HG02588 (cell line): ENCODE data around the gene CAT.
"Not testable (repeated sequence)": the region's sequence is repeated elsewhere in the genome, so short reads cannot be mapped to it uniquely, and the experiment has no call there.

Experiments
- ATAC-seq: cut with Tn5 transposase; IDR thresholded peaks from one replicate; pipeline ENCODE4 v1.9.1; 2021; ENCODE audit warnings: mild to moderate bottlenecking, moderate library complexity; ENCODE audit not compliant: unreplicated experiment

CAT gene

GRCh38 chr11:34424826-34425225 is 13.9 kb upstream of the CAT start:
- ATAC-seq: not testable (repeated sequence)

DNA sequence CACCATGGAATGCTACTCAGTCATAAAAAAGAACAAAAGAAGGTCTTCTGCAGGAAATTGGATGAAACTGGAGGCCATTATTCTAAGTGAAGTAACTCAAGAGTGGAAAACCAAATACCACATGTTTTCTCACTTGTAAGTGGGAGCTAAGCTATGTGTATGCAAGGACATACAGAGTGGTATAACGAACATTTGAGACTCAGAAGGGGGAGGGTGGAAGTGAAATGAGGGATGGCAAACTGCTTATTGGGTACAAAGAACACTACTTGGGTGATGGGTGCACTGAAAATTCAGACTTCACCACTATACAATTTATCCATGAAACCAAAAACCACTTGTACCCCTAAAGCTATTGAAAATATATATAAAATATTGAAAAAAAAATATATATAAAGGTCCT is 13.4 kb upstream of the CAT start:
- ATAC-seq: no peak

DNA sequence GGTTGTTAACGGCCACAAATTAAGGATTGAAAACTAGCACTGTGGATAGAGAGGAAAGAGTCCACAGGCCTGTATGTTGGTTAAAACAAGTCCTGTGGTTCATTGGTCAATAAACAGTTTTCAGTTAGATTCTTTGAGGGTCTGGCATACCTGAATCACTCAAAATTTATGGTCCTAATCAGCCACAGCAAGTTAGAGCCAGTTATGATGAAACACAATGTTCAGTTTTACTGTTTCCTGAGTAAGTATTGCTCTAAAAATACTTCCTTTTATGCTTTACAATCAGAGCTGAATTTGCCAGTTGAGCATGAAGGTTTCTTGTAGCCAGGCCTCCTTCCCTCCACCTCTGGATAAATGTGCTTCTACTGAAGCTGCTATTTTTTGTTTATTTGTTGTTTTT is 12.9 kb upstream of the CAT start:
- no peak for ATAC-seq

DNA sequence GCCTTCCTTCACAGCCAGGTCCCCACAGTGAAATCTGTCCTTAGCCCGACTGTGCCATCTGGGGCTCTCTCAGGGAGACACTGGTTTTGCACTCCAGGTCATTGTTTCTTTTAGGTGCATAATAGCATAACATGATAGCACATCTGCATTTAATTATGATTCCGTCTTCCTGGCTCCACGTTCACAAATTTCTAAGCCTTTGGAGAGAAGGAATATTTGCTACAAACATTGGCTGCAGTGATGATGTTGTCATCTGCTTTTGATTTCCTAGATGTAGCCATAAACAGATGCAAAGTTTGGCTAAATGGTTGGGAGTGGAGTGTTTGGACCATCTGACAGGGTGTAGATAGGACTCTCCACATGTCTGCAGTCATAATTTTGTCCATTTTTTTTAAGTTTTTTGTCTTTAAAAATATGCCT is 12.0 kb upstream of the CAT start:
- ATAC-seq: no peak

GRCh38 chr11:34427186-34427805 is 11.4 kb upstream of the CAT start:
- ATAC-seq: no peak

DNA sequence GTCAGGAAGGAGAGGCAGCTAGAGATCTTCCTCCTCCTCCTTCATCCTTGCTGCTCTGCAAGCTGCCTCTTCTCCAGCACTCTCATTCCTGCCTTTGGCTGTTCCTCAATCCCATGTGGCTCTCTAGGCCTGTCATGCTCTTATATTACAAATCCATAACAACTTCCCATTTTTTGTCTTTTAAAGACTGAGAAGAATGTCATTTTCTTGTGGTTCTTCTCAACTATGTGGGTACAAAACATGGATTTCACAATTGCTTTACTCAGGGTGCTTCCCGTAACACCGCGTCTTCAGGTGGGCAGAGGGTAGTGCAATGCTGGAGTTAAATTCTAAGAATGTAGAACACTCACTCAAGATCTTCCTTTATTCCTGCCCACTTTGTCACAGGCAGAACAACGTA is 6.8 kb upstream of the CAT start:
- ATAC-seq: no peak

DNA sequence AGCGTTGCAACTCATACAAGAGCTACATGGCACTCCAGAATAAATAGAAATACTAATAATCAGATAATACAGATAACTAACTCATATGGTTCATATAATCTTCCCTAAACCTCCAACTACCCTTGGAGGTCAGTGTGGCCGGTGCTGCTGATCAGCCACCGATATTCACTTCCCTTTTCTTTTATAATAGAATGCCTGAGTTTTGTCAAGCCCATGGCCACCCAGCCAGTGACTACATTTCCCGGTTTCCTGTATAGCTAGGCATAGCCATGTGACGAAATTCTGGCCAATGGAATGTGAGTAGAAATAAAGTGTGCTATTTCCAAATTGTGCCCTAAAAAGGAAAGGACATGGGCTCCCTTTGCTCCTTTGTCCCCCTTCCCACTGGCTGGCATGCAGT is 5.9 kb upstream of the CAT start:
- ATAC-seq: no peak

DNA sequence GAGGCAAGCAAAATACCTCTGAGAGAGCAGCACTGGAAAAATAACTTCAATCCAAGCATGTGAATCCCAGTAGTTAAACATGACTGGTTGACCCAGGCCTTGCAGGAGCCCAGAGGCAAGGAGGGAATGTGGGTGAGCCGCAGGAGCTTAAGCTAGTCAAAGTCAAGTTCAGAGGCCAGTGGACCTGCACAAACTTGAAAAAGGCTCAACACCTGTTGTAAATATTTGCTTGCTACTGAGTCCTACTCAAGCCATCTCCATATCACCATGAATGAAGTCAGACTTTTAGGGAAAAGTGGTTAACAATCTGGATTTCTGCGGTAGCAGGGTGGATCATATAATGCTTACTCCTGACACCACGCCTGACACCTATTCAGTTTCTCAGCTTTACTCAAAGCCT is 4.8 kb upstream of the CAT start:
- no peak for ATAC-seq

DNA sequence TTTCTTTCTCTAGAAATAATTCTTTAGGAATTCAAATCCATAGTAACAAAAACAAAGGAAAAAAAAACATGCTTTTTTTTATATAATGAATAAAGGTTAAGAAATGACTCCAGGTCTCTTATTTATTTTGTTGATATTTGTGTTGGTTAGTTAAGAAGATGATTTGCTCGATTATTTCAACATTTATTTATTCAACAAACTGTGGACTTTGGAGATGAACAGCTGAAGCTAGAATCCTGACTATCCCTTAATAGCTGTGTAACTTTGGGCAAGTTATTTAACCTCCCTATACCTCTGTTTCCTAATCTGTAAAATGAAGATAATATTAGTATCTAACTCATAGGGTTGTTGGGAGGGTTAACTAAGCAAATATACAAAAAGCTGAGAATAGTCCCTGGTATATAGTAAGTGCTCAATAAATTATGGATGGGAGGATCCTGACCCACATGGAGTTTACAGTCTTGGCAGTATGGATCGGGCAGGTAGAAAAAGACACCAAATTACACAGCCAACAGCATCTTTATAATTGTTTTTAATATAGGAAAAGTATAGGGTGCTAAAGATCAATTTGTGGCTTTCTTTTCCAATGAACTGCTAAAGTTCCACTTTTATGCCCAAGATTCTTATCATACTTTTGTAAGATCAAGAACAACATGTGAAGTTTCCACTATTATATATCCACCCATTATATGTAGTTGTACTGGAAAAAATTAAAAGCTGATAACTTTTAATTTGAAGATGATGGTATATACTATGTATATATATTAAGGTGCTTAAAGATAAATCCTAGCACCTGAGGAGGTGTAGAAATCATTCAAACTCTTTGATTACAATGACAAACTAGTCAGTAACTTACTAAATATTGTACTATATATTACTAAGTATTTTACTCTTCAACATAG is 1.3 kb upstream of the CAT start:
- ATAC-seq: no peak

DNA sequence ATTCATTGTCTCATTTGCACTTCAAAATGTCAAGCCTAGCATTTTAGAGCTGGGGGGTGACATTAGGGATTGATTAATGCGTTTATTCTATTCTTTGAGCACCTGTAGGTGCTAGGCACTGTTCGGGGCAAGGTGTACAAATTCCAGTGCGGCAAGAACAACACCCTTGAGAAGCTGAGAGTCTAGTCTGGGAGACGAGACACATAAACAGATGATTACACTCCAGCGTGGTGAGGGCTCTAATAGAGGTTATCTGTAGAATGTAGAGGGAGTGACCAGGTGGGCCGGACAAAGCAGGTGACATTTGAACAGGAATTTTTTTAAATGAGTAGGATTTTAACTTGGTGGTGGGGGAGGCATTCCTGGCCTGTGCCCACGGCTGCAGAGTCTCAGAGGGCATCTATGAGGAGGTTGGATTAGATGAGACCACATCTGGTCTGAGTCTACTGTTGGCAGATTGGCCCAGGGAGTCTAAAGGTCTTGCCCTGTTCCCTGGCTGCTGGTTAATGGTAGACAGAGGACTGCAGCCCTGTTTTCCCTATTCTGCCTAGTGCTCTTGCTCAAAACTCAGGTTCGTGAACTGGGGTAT is 970 bp downstream of the CAT start:
- ATAC-seq: no peak

DNA sequence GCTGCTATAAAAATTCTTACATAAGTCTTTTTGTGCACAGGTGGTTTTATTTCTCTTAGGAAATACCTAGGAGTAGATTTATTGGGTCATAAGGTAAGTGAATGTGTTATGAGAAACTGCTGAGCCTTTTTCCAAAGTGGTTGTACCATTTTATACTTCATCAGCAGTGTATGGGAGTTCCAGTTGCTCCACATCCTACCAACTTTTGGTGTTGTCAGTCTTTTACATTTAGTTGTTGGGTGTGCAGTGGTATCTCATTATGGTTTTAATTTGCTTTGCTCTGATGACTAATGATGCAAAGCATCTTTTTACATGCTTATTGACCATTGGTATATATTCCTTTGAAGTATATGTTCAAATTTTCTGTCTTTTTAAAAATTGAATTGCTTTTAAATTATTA is 3.1 kb downstream of the CAT start:
- ATAC-seq: no peak

DNA sequence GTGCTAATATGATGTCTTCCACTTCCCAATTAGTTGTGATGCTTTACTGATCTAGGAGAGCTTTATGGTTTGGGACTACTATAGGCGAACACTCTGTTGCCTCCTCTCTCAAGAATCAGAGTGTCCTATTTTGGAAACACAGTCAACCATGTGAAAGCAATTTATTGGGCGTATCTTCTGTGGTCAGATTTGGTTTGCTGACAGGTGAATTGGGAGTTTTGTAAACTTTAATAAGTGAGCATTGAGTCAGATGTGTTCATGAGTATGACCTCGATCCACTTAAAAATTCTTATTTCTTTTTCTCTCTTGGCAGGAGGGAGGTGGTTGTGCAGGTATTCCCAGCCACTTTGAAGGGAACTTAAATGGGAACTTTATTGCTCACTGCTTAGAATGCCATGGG is 4.4 kb downstream of the CAT start:
- no peak for ATAC-seq

DNA sequence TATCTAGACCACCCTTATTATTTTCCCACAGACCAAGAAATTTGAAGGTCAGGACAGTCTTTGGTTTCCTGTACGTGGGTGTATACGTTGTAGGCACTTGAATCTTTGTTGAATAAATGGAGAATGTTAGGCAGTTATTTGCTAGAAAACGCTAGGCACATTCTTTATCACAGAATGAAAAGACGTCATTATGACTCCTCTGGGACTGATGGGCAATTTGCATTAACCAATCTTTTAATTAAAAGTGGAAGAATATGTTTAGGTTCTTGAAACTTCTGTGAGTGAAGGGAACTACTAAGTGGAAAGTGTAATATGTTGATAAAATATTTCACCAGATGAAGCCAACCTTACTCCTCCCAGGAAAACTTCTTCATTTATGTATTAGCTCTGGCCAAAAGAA is 5.7 kb downstream of the CAT start:
- ATAC-seq: no peak

DNA sequence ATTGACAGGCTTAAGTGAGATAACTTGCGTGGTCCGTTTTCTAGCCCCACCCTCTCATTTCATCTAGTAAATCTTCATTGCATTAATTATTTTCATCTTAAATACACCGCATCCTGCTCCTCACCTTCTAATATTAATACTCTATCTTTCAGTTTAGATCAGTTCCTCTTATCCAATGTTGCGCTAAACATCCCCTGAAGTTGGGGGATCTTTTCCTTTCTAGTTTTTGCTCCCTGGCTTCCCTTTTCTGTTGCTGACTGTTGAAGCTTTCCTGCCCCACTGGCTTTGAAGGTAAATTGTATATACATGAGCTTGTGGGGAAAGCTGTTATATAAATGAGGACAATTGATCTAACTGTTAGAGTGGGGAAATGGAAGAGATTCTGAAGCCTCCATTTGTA is 7.2 kb downstream of the CAT start:
- no peak for ATAC-seq

DNA sequence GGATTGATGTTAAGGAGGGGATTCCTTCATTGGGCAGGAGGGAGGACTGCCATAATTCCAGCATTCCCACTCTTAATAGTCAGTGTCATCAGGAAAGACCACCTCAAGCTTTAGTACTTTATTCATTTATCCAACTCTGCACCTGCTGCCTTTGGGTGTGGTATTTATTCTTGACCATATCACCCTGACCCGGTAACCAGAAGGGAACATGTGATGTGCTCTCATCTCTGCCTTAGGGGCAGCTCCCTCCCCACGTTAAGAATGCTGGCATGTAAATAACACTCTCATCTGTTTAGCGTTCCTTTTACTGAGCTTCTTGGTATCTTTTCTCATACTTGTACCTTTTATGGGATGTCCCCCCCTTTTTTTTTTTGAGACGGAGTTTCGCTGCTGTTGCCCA is 7.7 kb downstream of the CAT start:
- no peak for ATAC-seq

GRCh38 chr11:34447044-34447443 is 8.3 kb downstream of the CAT start:
- ATAC-seq: no peak

DNA sequence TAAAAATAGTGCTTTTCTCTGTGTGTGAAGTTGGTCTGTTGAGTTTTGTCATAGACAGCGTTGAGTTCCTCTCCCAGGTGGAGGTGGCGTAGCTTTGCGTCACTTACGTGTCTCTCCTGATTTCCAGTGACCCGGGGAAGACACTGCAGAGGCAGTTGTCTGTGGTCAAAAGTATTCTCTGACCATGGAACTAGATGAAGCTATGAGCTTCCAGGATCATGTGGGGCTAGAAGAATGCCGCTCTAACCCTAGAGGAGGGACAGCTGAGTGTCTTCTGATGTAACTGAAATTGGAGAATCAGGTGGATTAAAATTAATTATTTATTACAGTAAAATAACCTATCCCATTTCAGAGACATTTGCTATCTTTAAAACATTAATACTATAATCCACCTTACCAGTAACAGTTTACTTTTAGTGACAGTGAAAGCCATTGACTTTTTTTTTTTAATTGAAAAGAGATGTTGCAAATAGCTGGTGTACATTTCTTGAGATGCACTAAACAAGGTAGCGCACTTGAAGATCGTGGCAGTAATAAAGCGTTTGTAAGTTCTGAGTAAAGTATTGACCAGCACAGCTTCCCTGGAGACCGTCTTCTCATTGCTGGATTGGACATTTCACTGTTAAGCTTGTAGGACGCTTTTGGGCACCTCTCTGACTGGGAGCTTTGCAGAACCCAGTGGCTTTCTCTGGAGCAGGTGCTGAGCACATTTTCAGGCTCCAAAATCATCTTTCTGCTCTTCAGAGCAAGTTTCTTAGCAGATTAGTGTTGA is 9.7 kb downstream of the CAT start:
- no peak for ATAC-seq

DNA sequence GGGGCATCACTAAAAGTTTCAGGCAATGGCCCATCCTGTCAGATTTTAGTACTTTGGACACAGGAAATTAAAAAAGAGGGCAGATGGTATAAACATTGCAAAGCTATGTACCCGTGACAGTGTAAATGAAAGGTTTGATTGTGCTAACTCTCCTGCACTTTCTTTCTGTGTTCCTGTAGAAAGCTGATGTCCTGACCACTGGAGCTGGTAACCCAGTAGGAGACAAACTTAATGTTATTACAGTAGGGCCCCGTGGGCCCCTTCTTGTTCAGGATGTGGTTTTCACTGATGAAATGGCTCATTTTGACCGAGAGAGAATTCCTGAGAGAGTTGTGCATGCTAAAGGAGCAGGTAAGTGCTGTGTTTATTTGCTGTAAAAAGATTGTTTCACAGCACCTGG is 10.3 kb downstream of the CAT start:
- ATAC-seq: no peak

GRCh38 chr11:34451053-34451452 is 12.3 kb downstream of the CAT start:
- no peak for ATAC-seq

GRCh38 chr11:34454308-34455032 is 15.7 kb downstream of the CAT start:
- ATAC-seq: no peak

DNA sequence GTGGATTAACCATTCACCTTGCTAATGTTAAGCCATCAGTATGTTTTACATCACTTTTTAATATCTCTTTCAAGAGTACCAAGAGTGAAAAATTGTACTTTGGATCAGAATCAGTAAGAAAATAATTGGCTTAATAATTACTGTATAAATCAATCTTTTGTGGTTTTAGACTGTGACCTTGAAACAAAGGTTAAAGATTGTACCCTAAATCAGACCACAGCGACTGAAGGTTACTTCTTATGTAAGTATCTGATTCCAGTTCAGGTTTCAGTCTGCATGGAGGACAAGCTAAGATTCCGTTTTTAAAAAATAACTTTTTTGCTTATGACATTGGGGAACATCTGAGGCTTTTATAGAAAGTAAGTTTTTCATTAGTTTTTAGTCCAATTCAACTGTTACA is 18.9 kb downstream of the CAT start:
- ATAC-seq: no peak
